GM06990 (cell line): ENCODE measurements around the gene EPN2.

Experiments used
- DNase-seq: peaks from one replicate; pipeline ENCODE4 v3.0.0-alpha.2; 2011; ENCODE audit not compliant: insufficient read length; ENCODE audit errors: extremely low read depth
- H3K27me3 ChIP-seq: replicated peaks from 2 replicates; pipeline ENCODE4 v1.6.0; 2011; ENCODE audit warnings: low read length; ENCODE audit not compliant: control insufficient read depth, insufficient read depth
- H3K36me3 ChIP-seq: 2 replicates; pipeline ENCODE4 v1.5.1; 2011; ENCODE audit warnings: low read length; ENCODE audit not compliant: control insufficient read depth, insufficient read depth
- H3K4me3 ChIP-seq: replicated peaks from 2 replicates; pipeline ENCODE4 v1.5.1; 2011; ENCODE audit warnings: low read depth, mild to moderate bottlenecking, control low read depth, low read length
- TF ChIP-seq, protein P1 (sequence below): IDR thresholded peaks from 2 replicates; pipeline ENCODE4 v1.5.1; 2011; ENCODE audit warnings: low read length, control low read depth, mild to moderate bottlenecking, inconsistent platforms; ENCODE audit not compliant: insufficient read depth, poor library complexity, severe bottlenecking

The EPN2 gene

DNA sequence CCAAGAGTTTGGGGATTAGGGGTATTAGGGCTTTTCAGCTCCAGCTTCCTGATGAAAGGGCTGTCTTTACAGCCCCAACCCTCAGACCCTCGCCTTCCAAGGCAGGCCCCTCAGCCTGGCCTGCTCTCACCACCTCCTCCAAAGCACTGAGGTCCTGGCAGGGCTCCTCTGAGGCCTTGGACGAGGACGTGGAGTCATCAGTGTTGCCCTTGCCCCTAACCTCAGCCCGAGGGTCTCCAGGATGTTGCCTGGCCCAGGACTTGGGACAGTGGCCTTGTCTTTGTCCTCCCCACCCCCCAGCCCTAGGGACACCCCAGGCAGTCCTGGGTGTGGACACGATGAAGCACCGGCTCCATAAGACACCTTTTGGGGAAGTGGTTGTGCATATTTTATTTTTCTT lies 97.2 kb downstream of the EPN2 start:
- Histone ChIP-seq H3K4me3 (no peak overlapping the region), H3K27me3 (no peaks in the 10 kb centered on the region), H3K36me3 (no peaks in the 10 kb centered on the region)
- TF ChIP-seq, protein P1, sequence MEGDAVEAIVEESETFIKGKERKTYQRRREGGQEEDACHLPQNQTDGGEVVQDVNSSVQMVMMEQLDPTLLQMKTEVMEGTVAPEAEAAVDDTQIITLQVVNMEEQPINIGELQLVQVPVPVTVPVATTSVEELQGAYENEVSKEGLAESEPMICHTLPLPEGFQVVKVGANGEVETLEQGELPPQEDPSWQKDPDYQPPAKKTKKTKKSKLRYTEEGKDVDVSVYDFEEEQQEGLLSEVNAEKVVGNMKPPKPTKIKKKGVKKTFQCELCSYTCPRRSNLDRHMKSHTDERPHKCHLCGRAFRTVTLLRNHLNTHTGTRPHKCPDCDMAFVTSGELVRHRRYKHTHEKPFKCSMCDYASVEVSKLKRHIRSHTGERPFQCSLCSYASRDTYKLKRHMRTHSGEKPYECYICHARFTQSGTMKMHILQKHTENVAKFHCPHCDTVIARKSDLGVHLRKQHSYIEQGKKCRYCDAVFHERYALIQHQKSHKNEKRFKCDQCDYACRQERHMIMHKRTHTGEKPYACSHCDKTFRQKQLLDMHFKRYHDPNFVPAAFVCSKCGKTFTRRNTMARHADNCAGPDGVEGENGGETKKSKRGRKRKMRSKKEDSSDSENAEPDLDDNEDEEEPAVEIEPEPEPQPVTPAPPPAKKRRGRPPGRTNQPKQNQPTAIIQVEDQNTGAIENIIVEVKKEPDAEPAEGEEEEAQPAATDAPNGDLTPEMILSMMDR: no peak
- no peak for DNase-seq

DNA sequence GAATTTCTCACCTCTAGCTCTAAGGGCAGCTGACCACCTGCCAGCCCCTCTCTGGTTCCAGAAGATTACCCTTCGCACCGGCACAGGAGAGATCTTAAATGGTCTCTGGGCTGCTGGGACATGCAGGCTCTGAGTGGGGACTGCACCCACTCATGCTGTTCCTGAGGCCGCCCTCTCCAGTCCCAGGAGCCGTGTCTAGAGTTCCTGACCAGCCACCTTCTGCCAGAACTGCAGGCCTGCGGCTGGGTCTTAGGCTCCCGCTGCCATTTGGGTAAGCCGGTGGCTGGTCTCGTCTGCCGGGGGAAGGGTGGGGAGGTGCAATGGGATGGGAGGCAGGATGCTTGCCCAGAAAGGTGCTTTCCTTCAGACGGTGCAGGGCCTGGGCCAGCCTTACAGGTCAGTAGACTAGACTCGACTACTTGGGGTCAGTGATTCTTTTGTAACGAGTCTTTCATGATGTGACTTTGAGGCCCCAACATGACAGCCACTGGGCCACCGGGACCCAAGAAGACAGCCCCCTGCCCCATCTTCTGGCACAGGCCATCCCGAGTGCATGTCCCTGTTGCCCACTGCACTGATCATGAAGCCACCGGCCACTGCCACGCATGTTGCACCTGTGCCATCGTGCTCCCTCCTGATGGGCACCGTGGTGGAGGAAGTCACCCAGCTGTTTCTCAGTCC lies 98.9 kb downstream of the EPN2 start:
- no peaks in the 10 kb centered on the region for H3K36me3 ChIP-seq
- TF ChIP-seq, protein P1: no peak
- no peaks in the 10 kb centered on the region for H3K27me3 ChIP-seq
- DNase-seq: no peak
- H3K4me3 ChIP-seq: no peak overlapping the region

DNA sequence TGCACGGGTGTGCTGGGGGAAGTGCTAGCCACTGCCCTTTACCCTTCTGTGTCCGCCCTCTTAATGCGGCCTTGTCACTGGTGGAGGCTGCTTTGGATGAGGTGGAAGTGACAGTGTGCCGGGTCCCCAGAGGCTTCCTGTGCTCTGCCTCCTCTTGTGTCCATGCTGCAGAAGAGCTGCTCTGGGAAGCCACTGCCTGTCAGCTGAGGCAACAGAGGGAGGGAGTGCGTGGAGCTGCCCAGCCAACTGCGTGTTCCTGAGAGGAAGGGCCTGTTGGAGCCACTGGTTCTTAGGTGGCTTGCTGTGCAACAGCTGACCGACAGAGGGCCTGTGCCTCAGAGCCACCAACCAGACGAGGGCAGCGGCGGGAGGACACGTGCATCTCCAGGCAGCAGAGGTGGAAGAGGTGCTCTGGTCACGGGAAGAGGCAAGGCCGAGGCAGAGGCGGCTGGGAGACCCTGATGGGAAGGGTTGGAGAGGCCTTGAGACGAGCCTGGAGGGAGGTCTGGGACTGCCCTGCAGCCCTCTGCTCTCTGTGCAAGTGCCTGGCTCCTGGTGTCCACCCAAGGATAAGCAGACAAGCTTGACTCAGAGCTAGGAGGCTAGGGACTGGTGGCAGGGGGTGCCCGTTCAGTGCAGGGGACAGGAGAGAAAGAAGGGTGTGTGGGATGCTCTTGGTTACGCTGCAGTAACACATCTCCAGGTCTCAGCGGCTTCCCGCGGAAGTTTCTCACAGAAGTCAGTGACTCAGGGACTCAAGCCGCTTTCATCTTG lies 100.0 kb downstream of the EPN2 start:
- no peak for DNase-seq
- Histone ChIP-seq H3K4me3 (no peak overlapping the region), H3K27me3 (no peaks in the 10 kb centered on the region), H3K36me3 (no peaks in the 10 kb centered on the region)
- TF ChIP-seq, protein P1: no peak

DNA sequence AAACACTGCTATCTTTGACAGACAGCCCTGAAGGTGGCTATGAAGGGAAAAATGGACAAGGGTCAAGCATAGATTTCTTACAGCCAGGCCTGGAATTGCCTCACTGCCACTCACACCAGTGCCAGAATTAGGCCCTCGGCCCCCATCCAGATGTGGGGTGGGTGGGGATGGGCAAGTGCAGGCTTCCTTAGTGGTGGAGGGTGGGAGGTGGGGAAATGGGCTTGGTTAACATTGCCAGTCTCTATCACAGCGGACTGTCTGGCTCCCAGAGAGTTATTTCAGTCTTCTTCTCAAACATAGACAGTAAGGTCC lies 100.5 kb downstream of the EPN2 start:
- TF ChIP-seq, protein P1: no peak
- H3K27me3 ChIP-seq: no peaks in the 10 kb centered on the region
- no peaks in the 10 kb centered on the region for H3K36me3 ChIP-seq
- DNase-seq: no peak
- no peak overlapping the region for H3K4me3 ChIP-seq

DNA sequence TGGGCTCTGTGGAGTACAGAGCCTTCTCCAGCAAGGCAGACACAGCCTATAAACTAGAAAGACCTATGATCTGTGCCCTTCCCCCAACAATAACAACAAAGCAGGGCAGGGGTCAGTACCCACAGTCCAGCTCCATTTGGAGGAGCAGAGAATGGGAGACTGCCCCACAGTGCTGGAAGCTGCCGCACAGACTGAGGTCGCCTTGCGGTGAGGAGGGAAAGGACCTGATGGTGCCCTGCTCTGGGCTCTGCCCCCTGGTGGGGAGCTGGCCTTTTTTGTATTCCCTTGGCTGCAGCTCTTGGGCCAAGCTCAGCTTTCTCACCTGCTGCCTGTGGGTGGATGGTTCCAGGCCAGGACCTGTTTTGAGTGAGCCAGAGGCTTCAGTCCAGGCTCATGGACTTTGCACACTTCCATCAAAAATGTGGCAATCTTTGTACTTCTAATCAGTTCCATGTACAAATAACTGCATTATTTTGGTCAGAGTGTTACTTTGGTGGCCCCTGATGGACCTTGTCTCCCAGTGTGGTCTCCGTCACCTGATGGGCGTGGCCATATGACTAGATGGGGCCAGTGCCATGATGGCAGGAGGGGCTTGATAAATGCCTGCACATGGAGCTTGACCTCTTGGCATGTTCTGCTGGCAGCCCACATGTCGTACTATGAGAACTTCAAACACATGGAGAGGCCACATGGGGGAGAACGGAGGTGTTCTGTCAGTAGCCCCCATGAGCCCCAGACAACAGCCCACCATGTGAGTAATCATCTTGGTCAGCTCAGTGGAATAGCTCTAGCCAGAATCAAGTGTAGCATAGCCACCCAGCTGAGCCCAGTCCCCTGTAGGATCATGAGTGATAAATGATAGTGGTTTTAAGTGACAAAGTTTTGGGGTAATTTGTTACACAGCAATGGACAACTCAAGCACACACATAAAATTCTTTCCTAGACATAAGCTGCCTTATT lies 101.1 kb downstream of the EPN2 start:
- H3K4me3 ChIP-seq: no peak overlapping the region
- no peaks in the 10 kb centered on the region for H3K36me3 ChIP-seq
- H3K27me3 ChIP-seq: no peaks in the 10 kb centered on the region
- peak; percentile 34 for DNase-seq
- TF ChIP-seq, protein P1: peak; percentile 87
